Small intestine (tissue), 16 donors: ENCODE data around the gene C1orf74. TPM values are rescaled to one million over a fixed set of nuclear protein-coding genes. Genes with fewer than 3 reads are reported as not detected.

Source experiments
- DNase-seq, 2 donors: peaks; one replicate each; pipeline versions ENCODE4 v3.0.0 to v3.0.0-alpha.2; 2013
- FAIRE-seq: peaks from 2 replicates; lab custom pipeline; 2012; peaks lifted over from hg19 to GRCh38; lab: Jason Lieb, UNC
- H3K27ac ChIP-seq, 3 donors: one replicate each; pipeline ENCODE4 v1.5.1; 2013; ENCODE audit warnings: low read length in 2 of 3, mild to moderate bottlenecking in 2 of 3, control low read depth in 1 of 3, inconsistent platforms in 1 of 3, low read depth in 1 of 3, moderate library complexity in 1 of 3
- H3K27me3 ChIP-seq, 3 donors: one replicate each; pipeline ENCODE4 v1.6.1; 2013; ENCODE audit warnings: low read length in 3 of 3, inconsistent platforms in 1 of 3; ENCODE audit not compliant: control insufficient read depth in 3 of 3, insufficient read depth in 3 of 3
- H3K36me3 ChIP-seq, 3 donors: one replicate each; pipeline ENCODE4 v1.6.1; 2013; ENCODE audit warnings: low read length in 3 of 3, inconsistent platforms in 1 of 3, low read depth in 1 of 3, mild to moderate bottlenecking in 1 of 3, moderate library complexity in 1 of 3; ENCODE audit not compliant: control insufficient read depth in 3 of 3, insufficient read depth in 2 of 3
- H3K4me1 ChIP-seq, 3 donors: one replicate each; pipeline ENCODE4 v1.6.1; 2013; ENCODE audit warnings: low read length in 2 of 3, inconsistent platforms in 1 of 3, low read depth in 1 of 3, mild to moderate bottlenecking in 1 of 3, moderate library complexity in 1 of 3; ENCODE audit not compliant: control insufficient read depth in 3 of 3, insufficient read depth in 2 of 3
- H3K4me3 ChIP-seq, 3 donors: one replicate each; pipeline ENCODE4 v1.5.1; 2013; ENCODE audit warnings: low read length in 3 of 3, control low read depth in 1 of 3, inconsistent platforms in 1 of 3, low read depth in 1 of 3, mild to moderate bottlenecking in 1 of 3, moderate library complexity in 1 of 3
- H3K9me3 ChIP-seq, 2 donors: one replicate each; pipeline ENCODE4 v1.6.1; 2013; ENCODE audit warnings: low read depth in 1 of 2, low read length in 1 of 2; ENCODE audit not compliant: control insufficient read depth in 2 of 2, insufficient read depth in 1 of 2
- WGBS, 3 donors: extraction: QIAGEN DNeasy Blood & Tissue Kit; methylation state at CpG; one replicate each; pipeline ENCODE4 v1.1.7; 2013; 5-methylcytosine and 5-hydroxymethylcytosine counted together
- long read RNA-seq, 10 donors: transcript quantifications; one replicate each; lab custom pipeline, GENCODE V29; 2026
- polyA plus RNA-seq, 4 donors: library from polyadenylated mRNA; stranded (reverse) in 3 of 4; unstranded in 1 of 4; fragments of 200-250 nt in 3 of 4; fragments of 120-200 nt in 1 of 4; gene quantifications; one replicate each; pipeline versions ENCODE4 v1.2.1 to v1.2.3, GENCODE V29; 2013
- donor health status: healthy with polysubstance abuse.
- donor health status: control.
- donor health status: control.
- donor health status: Bipolar disorder and iron deficiency.
- donor health status: healthy.

Gene C1orf74
- 1 to 10 TPM in 2 of 4 donors, under 1 TPM in 2; 0.45 to 4.6 (median 1.4) TPM for polyA plus RNA-seq
- long read RNA-seq, donor 1, result 0 reads
- long read RNA-seq, donor 2, result 0 reads
- long read RNA-seq, donor 3, full-length matches to known transcripts, result 2 of 2 reads
- long read RNA-seq, donor 3, partial matches to known transcripts, result 0 of 2 reads
- long read RNA-seq, donor 3, other reads (novel, unspliced or antisense), result 0 of 2 reads
- long read RNA-seq, donor 4, result 0 reads
- long read RNA-seq, donor 5, full-length matches to known transcripts, result 1 of 1 reads
- long read RNA-seq, donor 5, partial matches to known transcripts, result 0 of 1 reads
- long read RNA-seq, donor 5, other reads (novel, unspliced or antisense), result 0 of 1 reads
- long read RNA-seq, donor 6, full-length matches to known transcripts, result 1 of 1 reads
- long read RNA-seq, donor 6, partial matches to known transcripts, result 0 of 1 reads
- long read RNA-seq, donor 6, other reads (novel, unspliced or antisense), result 0 of 1 reads
- long read RNA-seq, donor 7, result 0 reads
- long read RNA-seq, donor 8, result 0 reads
- long read RNA-seq, donor 9, result 0 reads
- long read RNA-seq, donor 10, full-length matches to known transcripts, result 2 of 2 reads
- long read RNA-seq, donor 10, partial matches to known transcripts, result 0 of 2 reads
- long read RNA-seq, donor 10, other reads (novel, unspliced or antisense), result 0 of 2 reads

DNA sequence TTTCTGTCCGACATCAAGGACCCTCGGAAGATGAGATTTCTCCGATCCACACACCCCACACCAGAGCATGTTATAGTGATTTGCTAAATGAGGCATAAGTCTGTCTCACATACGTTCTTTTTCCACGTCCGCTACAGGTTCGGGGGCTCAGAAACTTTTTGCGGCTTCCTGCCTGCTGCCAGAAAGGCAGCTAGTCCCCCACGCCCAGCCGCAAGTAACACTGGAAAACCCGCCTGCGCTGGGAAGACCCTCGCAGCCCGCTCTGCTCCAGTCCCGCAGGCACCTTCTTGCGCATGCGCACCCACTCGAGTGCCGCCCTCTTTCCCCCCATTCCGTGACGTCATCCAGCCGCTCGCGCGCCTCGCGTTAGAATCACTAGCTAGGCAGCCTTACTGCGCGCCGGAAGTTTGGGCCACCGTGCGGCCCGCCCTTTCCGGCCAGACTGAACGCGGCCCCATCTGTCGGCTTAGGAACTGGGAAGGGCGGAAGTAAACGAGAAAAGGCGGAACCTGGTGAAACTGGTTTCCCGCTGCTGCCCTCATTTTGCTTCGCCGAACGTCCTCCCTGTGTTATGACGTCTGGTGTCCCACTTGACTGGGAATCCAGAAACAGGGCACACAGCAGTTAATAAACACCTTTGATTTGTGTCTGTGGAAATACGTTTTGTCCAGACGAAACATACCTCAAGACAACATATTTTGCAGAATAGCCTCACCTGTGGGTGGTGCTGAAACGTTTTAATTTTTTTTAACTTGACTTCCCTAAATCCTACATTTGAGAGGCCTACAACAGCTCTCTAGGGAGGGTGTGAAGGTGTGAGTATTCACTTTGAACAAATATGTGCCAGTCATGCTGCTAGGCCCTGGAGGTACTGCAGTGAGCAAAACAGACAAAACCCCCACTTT lies at the start of gene C1orf74:
TSS of gene C1orf74 (minus strand) at position 295 of the 905 bp plus-strand sequence. CDS start 925 bp downstream, outside the sequence.
- H3K4me3 ChIP-seq, result peak within 1 kb of the TSS; percentile 42 to 79 (median 77)
- DNase-seq, result peak; percentile 99
- H3K36me3 ChIP-seq, result peaks cover 5 to 31% (median 6%) of the 10 kb centered on the region in 3 donors
- peaks cover 3 to 68% (median 5%) of the 10 kb centered on the region in 3 donors for H3K4me1 ChIP-seq
- peaks cover 0 to 5% of the 10 kb centered on the region in 2 donors for H3K9me3 ChIP-seq
- 2 to 3% (median 2%) methylated on average over 48 of the region's 48 CpGs for WGBS, 3 donors
- H3K27me3 ChIP-seq, result no peaks in the 10 kb centered on the region
- peak; percentile 26 for FAIRE-seq
- H3K27ac ChIP-seq, result peak within 1 kb of the TSS; percentile 77 to 98 (median 94)

DNA sequence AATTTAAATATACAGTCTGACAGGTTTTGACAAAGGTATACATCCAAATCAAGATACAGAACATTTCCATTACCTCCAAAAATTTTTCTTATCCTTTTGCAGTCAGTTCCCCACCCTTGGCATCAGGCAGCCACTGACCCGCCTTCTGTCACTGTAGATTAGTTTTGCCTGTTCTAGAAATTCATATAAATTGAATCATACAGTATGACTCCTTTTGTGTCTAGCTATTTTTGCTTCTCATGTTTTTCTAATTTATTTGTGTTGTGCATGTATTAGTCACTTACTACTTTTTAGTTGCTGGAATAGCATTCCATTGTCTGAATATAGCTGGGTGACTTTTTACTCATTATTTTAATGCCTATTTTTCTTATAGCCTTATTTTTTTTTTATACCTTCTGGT lies 47.3 kb upstream of the C1orf74 start:
- Histone ChIP-seq H3K4me3 (no peak overlapping the region), H3K36me3 (peaks cover 3 to 9% (median 5%) of the 10 kb centered on the region in 3 donors), H3K27me3 (no peaks in the 10 kb centered on the region), H3K9me3 (no peaks in the 10 kb centered on the region), H3K4me1 (no peaks in the 10 kb centered on the region), H3K27ac (no peak overlapping the region)
- WGBS, 3 donors, result 89 to 96% (median 91%) methylated on average over 1 of the region's 1 CpG
- no peak for DNase-seq
- no peak for FAIRE-seq

DNA sequence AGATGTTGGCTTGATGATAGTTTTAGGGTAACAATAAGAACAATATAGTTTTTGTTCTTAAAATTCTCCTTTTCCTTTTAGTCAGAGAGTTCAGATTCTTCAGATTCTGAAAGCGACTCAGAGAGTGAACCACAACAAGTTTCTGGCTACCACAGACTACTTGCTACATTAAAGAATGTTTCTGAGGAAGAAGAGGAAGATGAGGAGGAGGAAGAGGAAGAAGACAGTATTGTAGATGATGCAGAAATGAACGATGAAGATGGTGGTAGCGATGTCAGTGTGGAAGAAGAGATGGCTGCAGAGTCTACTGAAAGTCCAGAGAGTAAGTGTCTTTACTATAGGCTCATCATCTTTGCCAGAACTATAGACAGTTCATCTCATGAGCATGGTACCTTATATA lies 46.4 kb upstream of the C1orf74 start:
- WGBS, 3 donors, result 86 to 90% (median 86%) methylated on average over 3 of the region's 3 CpGs
- H3K4me1 ChIP-seq, result peaks cover 0 to 7% (median 0%) of the 10 kb centered on the region in 3 donors
- no peak for FAIRE-seq

DNA sequence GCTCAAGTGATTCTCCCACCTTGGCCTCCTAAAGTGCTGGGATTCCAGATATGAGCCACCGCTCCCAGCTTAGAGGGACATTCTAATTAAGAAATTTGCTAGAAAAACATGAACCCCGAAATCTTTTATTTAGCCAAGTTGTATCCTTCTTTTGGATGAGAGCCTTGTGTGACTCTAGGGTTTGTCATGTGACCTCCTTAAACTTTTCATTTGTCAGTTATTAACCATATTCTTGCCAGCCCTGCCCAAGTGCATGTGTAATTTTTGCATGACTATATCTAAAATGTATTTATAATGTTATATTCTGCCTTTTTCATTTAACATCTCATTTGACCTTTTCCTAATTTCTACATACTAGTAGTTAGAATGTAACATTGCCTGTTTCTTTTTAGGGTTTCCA lies 45.4 kb upstream of the C1orf74 start:
- WGBS, 3 donors, result 87 to 95% (median 89%) methylated on average over 2 of the region's 2 CpGs
- Histone ChIP-seq H3K4me3 (no peak overlapping the region), H3K36me3 (peaks cover 3 to 9% (median 5%) of the 10 kb centered on the region in 3 donors), H3K4me1 (peaks cover 0 to 13% (median 0%) of the 10 kb centered on the region in 3 donors), H3K27ac (no peak overlapping the region), H3K27me3 (no peaks in the 10 kb centered on the region), H3K9me3 (no peaks in the 10 kb centered on the region)
- no peak for DNase-seq
- no peak for FAIRE-seq

More for the DNA sequence above, 46.4 kb upstream of the C1orf74 start:
- no peak for DNase-seq
- Histone ChIP-seq H3K4me3 (no peak overlapping the region), H3K9me3 (no peaks in the 10 kb centered on the region), H3K27me3 (no peaks in the 10 kb centered on the region), H3K36me3 (peaks cover 3 to 9% (median 5%) of the 10 kb centered on the region in 3 donors), H3K27ac (no peak overlapping the region)

DNA sequence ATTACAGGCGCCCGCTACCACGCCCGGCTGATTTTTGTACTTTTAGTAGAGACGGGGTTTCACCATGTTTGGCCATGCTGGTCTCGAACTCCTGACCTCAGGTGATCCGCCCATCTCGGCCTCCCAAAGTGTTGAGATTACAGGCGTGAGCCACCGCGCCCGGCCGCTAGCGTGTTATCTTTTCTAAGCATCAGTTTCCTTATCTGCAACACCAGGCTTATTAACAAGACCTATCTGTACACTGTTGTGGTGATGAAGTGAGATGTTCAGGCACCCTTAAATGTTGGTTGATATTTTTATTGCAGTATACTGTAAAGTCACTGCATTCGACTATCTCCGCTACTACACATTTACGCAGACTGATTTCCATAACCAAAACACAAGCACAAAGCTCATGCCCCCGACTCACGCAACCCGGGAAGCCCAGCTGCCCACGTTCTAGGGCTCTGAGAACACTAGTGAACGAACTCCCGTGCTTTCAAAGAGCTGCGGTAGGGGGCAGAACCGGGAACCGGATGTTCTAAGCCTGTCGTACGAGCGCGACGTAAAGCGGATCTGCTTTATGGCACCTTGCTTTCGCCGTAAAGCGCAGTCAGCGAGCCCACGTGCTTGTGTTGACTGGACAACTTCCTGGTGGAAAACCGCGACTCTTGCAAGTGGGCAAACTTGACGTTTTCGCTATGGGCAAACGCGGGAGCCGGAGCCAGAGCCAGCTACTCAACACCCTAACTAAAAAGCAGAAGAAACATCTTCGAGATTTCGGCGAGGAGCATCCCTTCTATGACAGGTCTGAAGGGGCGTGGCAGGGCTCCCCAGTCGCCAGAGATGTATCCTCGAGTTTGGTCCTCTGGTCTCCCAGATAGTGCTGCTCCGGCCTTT lies 43.3 kb upstream of the C1orf74 start, which contains the start of gene UTP25:
TSS of gene UTP25 (plus strand) at position 589 of the 879 bp plus-strand sequence. CDS start at position 681, 92 bp downstream.
- H3K36me3 ChIP-seq, result peaks cover 0 to 3% (median 3%) of the 10 kb centered on the region in 3 donors
- H3K27ac ChIP-seq, result peak within 1 kb of the TSS; percentile 58 to 86 (median 84)
- no peaks in the 10 kb centered on the region for H3K9me3 ChIP-seq
- no peaks in the 10 kb centered on the region for H3K27me3 ChIP-seq
- DNase-seq (peak; percentile 95 to 97), FAIRE-seq (no peak)
- 3 to 17% (median 8%) methylated on average over 51 of the region's 51 CpGs for WGBS, 3 donors
- H3K4me3 ChIP-seq, result peak within 1 kb of the TSS; percentile 63 to 89 (median 68)
- H3K4me1 ChIP-seq, result peaks cover 0 to 13% (median 0%) of the 10 kb centered on the region in 3 donors

DNA sequence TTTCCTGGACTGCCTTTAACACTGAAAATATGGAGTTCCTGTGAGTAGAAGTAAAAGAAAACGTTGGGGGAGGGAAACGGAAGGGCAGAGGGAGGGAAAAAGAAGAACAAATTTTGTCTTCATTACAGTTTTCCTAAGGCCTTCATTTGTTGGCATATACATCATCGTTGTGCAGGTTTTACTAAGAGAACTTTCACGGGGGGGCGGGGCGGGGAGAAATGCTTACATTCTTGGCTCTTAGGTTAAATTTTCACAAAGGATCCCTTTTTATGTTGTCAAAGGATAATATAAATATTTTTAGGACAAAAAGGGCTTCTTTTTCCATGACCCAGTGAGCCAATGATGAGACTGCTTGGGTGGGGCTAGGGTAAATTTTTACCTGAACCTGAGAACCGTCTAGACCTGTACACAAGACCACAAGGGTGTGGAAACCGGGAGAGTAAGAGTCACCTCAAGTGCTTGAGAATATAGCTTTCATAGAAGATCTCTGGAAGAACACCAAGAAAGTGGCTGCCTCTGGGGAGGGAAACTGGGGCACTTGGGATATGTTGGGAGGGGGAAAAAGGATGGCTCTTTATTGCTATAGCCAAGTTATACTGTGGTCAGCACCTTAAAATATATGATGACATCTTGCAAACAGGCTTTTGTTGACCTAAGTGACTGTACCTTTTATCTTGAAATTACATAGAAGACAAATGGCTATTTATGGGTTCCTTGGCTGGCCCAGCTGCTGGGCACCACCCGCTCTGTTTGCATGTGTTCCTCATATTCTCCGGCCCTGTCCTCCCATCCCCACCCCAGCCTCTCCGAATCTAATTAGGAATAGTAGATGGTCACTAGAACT lies 41.5 kb upstream of the C1orf74 start:
- H3K4me3 ChIP-seq, result no peak overlapping the region
- peaks cover 0 to 1% (median 0%) of the 10 kb centered on the region in 3 donors for H3K36me3 ChIP-seq
- peak overlapping the region in 1 of 3 donors; percentile 38 for H3K27ac ChIP-seq
- no peaks in the 10 kb centered on the region for H3K27me3 ChIP-seq
- 63 to 69% (median 67%) methylated on average over 11 of the region's 11 CpGs for WGBS, 3 donors
- FAIRE-seq (no peak), DNase-seq (peak; percentile 13 to 50)
- peaks cover 0 to 13% (median 0%) of the 10 kb centered on the region in 3 donors for H3K4me1 ChIP-seq
- H3K9me3 ChIP-seq, result no peaks in the 10 kb centered on the region
